ENCODE results near the gene LILRA5.

DNA sequence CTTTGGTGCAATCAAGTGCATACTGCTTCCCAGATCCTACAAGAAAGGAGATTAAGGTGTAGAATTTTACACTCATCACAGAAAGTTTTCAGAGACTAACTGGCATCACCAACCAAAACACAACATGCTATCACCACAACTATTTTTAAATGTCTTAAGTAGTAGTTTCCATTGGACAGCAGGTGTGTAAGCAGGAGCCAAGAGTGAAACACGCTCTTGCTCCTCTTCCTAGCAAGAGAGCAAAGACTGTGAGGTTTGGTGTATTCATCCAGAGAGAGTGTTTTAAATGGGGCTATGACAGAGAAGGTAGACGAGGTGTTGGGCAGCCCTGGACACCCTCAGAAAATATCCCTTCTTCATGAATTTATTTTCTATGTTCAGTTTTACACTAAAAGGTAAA lies 38.5 kb upstream of the LILRA5 start:
- TF ChIP-seq, protein P1, sequence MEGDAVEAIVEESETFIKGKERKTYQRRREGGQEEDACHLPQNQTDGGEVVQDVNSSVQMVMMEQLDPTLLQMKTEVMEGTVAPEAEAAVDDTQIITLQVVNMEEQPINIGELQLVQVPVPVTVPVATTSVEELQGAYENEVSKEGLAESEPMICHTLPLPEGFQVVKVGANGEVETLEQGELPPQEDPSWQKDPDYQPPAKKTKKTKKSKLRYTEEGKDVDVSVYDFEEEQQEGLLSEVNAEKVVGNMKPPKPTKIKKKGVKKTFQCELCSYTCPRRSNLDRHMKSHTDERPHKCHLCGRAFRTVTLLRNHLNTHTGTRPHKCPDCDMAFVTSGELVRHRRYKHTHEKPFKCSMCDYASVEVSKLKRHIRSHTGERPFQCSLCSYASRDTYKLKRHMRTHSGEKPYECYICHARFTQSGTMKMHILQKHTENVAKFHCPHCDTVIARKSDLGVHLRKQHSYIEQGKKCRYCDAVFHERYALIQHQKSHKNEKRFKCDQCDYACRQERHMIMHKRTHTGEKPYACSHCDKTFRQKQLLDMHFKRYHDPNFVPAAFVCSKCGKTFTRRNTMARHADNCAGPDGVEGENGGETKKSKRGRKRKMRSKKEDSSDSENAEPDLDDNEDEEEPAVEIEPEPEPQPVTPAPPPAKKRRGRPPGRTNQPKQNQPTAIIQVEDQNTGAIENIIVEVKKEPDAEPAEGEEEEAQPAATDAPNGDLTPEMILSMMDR (IDR thresholded peaks at IDR 0.05; ENCODE audit: poor library complexity, severe bottlenecking): no peak
- TF ChIP-seq EZH2 (IDR thresholded peaks at IDR 0.05; ENCODE audit: borderline replicate concordance, insufficient read depth, low read length, poor library complexity, severe bottlenecking) (no peak), TAF1 (IDR thresholded peaks at IDR 0.05; ENCODE audit: low read depth) (no peak), POLR2AphosphoS5 (IDR thresholded peaks at IDR 0.05) (no peak), EP300 (conservative IDR thresholded peaks at IDR 0.05; ENCODE audit: poor library complexity, severe bottlenecking) (no peak)
- TF ChIP-seq, protein P2, sequence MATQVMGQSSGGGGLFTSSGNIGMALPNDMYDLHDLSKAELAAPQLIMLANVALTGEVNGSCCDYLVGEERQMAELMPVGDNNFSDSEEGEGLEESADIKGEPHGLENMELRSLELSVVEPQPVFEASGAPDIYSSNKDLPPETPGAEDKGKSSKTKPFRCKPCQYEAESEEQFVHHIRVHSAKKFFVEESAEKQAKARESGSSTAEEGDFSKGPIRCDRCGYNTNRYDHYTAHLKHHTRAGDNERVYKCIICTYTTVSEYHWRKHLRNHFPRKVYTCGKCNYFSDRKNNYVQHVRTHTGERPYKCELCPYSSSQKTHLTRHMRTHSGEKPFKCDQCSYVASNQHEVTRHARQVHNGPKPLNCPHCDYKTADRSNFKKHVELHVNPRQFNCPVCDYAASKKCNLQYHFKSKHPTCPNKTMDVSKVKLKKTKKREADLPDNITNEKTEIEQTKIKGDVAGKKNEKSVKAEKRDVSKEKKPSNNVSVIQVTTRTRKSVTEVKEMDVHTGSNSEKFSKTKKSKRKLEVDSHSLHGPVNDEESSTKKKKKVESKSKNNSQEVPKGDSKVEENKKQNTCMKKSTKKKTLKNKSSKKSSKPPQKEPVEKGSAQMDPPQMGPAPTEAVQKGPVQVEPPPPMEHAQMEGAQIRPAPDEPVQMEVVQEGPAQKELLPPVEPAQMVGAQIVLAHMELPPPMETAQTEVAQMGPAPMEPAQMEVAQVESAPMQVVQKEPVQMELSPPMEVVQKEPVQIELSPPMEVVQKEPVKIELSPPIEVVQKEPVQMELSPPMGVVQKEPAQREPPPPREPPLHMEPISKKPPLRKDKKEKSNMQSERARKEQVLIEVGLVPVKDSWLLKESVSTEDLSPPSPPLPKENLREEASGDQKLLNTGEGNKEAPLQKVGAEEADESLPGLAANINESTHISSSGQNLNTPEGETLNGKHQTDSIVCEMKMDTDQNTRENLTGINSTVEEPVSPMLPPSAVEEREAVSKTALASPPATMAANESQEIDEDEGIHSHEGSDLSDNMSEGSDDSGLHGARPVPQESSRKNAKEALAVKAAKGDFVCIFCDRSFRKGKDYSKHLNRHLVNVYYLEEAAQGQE (IDR thresholded peaks at IDR 0.05; ENCODE audit: borderline replicate concordance): no peak
